Panc1 (cell line): Measurements from ENCODE around the gene MYLK3.

ENCODE experiments used
- CTCF ChIP-seq: fragments of 450-650 bp; IDR thresholded peaks from 2 replicates; pipeline ENCODE4 v1.5.1; 2017; ENCODE audit warnings: mild to moderate bottlenecking
- POLR2AphosphoS5 ChIP-seq: IDR thresholded peaks from 2 replicates; pipeline ENCODE4 v1.6.1; 2012; ENCODE audit warnings: mild to moderate bottlenecking, low read depth, low read length, moderate library complexity
- TCF7L2 ChIP-seq: IDR thresholded peaks from 2 replicates; pipeline ENCODE4 v1.6.1; 2011; ENCODE audit warnings: mild to moderate bottlenecking, low read depth, low read length, inconsistent platforms

- TF ChIP-seq CTCF: no peak
- no peak for TF ChIP-seq TCF7L2
- no peak for TF ChIP-seq POLR2AphosphoS5
Observed at GRCh38 chr16:46796764-46797269, 48.7 kb upstream of the MYLK3 start.
